Measurements from ENCODE around the gene ADCYAP1R1.
"Not testable (repeated sequence)": the region's sequence is repeated elsewhere in the genome, so short reads cannot be mapped to it uniquely, and the experiment has no call there.

The ADCYAP1R1 gene

GRCh38 chr7:31134246-31135188 is 82.4 kb downstream of the ADCYAP1R1 start:
- DNase-seq (ENCODE audit: low read depth), result peak; percentile 44

GRCh38 chr7:31137234-31137633 is 85.1 kb downstream of the ADCYAP1R1 start:
- DNase-seq (ENCODE audit: low read depth), result no peak

GRCh38 chr7:31145339-31145738 is 93.2 kb downstream of the ADCYAP1R1 start:
- DNase-seq (ENCODE audit: low read depth), result no peak

- no peak for DNase-seq (ENCODE audit: low read depth)
These were observed 93.9 kb downstream of the ADCYAP1R1 start for GRCh38 chr7:31146030-31146429.

- DNase-seq (ENCODE audit: low read depth), result no peak
These were observed 94.4 kb downstream of the ADCYAP1R1 start for GRCh38 chr7:31146538-31146937.

- DNase-seq (ENCODE audit: low read depth), result no peak
These were observed 99.7 kb downstream of the ADCYAP1R1 start for GRCh38 chr7:31151849-31152248.

- not testable (repeated sequence) for DNase-seq (ENCODE audit: low read depth)
These were observed 101.2 kb downstream of the ADCYAP1R1 start for GRCh38 chr7:31153318-31153717.

- no peak for DNase-seq (ENCODE audit: low read depth)
These were observed 108.8 kb downstream of the ADCYAP1R1 start for GRCh38 chr7:31160941-31161340.
